Measurements from ENCODE around the gene APC2.
"Not testable (repeated sequence)": the region's sequence is repeated elsewhere in the genome, so short reads cannot be mapped to it uniquely, and the experiment has no call there.

The APC2 gene

GRCh38 chr19:1412323-1412923 lies 37.5 kb upstream of the APC2 start:
- in situ Hi-C loops (cut with HindIII; ENCODE audit: low sequenced_read_pairs), result no loop called here

GRCh38 chr19:1412995-1413800 lies 36.7 kb upstream of the APC2 start:
- in situ Hi-C loops (cut with HindIII; ENCODE audit: low sequenced_read_pairs), result no loop called here

GRCh38 chr19:1416014-1416841 lies 33.7 kb upstream of the APC2 start:
- in situ Hi-C loops (cut with HindIII; ENCODE audit: low sequenced_read_pairs), result no loop called here

- in situ Hi-C loops (cut with HindIII; ENCODE audit: low sequenced_read_pairs), result no loop called here
These were observed 32.8 kb upstream of the APC2 start for GRCh38 chr19:1417145-1417544.

- in situ Hi-C loops (cut with HindIII; ENCODE audit: low sequenced_read_pairs), result no loop called here
These were observed 32.0 kb upstream of the APC2 start for GRCh38 chr19:1417681-1418495.

GRCh38 chr19:1418496-1418775 lies 31.5 kb upstream of the APC2 start:
- in situ Hi-C loops (cut with HindIII; ENCODE audit: low sequenced_read_pairs), result no loop called here

- in situ Hi-C loops (cut with HindIII; ENCODE audit: low sequenced_read_pairs), result no loop called here
These were observed 30.8 kb upstream of the APC2 start for GRCh38 chr19:1418951-1419738.

- in situ Hi-C loops (cut with HindIII; ENCODE audit: low sequenced_read_pairs), result not testable (repeated sequence)
These were observed 29.8 kb upstream of the APC2 start for GRCh38 chr19:1420085-1420484.

GRCh38 chr19:1420590-1420989 lies 29.3 kb upstream of the APC2 start:
- in situ Hi-C loops (cut with HindIII; ENCODE audit: low sequenced_read_pairs), result no loop called here

GRCh38 chr19:1421218-1421957 lies 28.5 kb upstream of the APC2 start:
- in situ Hi-C loops (cut with HindIII; ENCODE audit: low sequenced_read_pairs), result no loop called here

- in situ Hi-C loops (cut with HindIII; ENCODE audit: low sequenced_read_pairs), result no loop called here
These were observed 28.0 kb upstream of the APC2 start for GRCh38 chr19:1421958-1422305.

- in situ Hi-C loops (cut with HindIII; ENCODE audit: low sequenced_read_pairs), result no loop called here
These were observed 27.6 kb upstream of the APC2 start for GRCh38 chr19:1422360-1422759.

- in situ Hi-C loops (cut with HindIII; ENCODE audit: low sequenced_read_pairs), result no loop called here
These were observed 27.0 kb upstream of the APC2 start for GRCh38 chr19:1422943-1423342.

GRCh38 chr19:1423436-1424191 lies 26.3 kb upstream of the APC2 start:
- in situ Hi-C loops (cut with HindIII; ENCODE audit: low sequenced_read_pairs), result no loop called here

GRCh38 chr19:1424192-1424955 lies 25.5 kb upstream of the APC2 start:
- in situ Hi-C loops (cut with HindIII; ENCODE audit: low sequenced_read_pairs), result no loop called here

- in situ Hi-C loops (cut with HindIII; ENCODE audit: low sequenced_read_pairs), result no loop called here
These were observed 24.7 kb upstream of the APC2 start for GRCh38 chr19:1425102-1425837.

GRCh38 chr19:1425902-1426301 lies 24.0 kb upstream of the APC2 start:
- in situ Hi-C loops (cut with HindIII; ENCODE audit: low sequenced_read_pairs), result no loop called here

GRCh38 chr19:1426736-1427135 lies 23.2 kb upstream of the APC2 start:
- in situ Hi-C loops (cut with HindIII; ENCODE audit: low sequenced_read_pairs), result no loop called here

Data from DLD1 (cell line).